Fibroblast of the aortic adventitia (primary cell): ENCODE results near the gene AKR1D1. TPM values are rescaled to one million over a fixed set of nuclear protein-coding genes. Genes with fewer than 3 reads are reported as not detected.
"Not testable (repeated sequence)": the region's sequence is repeated elsewhere in the genome, so short reads cannot be mapped to it uniquely, and the experiment has no call there.

ENCODE experiments used
- DNase-seq: peaks from one replicate; pipeline ENCODE4 v3.0.0-alpha.2; 2010; ENCODE audit warnings: low read depth
- H3K4me3 ChIP-seq: 2 replicates; pipeline ENCODE4 v1.5.1; 2011; ENCODE audit warnings: low read depth, mild to moderate bottlenecking, control low read depth, low read length, moderate library complexity
- CTCF ChIP-seq: IDR thresholded peaks from 2 replicates; pipeline ENCODE4 v1.5.1; 2011; ENCODE audit warnings: mild to moderate bottlenecking, low read length, control low read depth, inconsistent platforms; ENCODE audit not compliant: insufficient read depth
- total RNA-seq: library from RNA; depleted of rRNA; stranded (reverse); fragments of >200 nt; gene quantifications from 2 replicates; pipeline ENCODE4 v1.2.3, GENCODE V29; 2012; ENCODE audit warnings: low replicate concordance

The AKR1D1 gene
- total RNA-seq, 1 donor: not detected

GRCh38 chr7:138033241-138033640 is 43.0 kb upstream of the AKR1D1 start:
- no peak for DNase-seq

GRCh38 chr7:138036135-138036534 is 40.1 kb upstream of the AKR1D1 start:
- no peak for TF ChIP-seq CTCF
- no peak for DNase-seq
- H3K4me3 ChIP-seq: no peak overlapping the region

More at GRCh38 chr7:138033241-138033640, 43.0 kb upstream of the AKR1D1 start:
- no peak for TF ChIP-seq CTCF
- H3K4me3 ChIP-seq: no peak overlapping the region

- H3K4me3 ChIP-seq, DNase-seq: not testable (repeated sequence)
Observed at GRCh38 chr7:138040063-138040462, 36.2 kb upstream of the AKR1D1 start.

GRCh38 chr7:138044897-138045296 is 31.4 kb upstream of the AKR1D1 start:
- no peak for TF ChIP-seq CTCF
- no peak overlapping the region for H3K4me3 ChIP-seq
- DNase-seq: no peak

- no peak overlapping the region for H3K4me3 ChIP-seq
- DNase-seq: no peak
- no peak for TF ChIP-seq CTCF
Observed at GRCh38 chr7:138047907-138048306, 28.4 kb upstream of the AKR1D1 start.

- H3K4me3 ChIP-seq: no peak overlapping the region
- DNase-seq: no peak
- TF ChIP-seq CTCF: no peak
Observed at GRCh38 chr7:138049505-138050116, 26.6 kb upstream of the AKR1D1 start.

GRCh38 chr7:138051712-138052247 is 24.5 kb upstream of the AKR1D1 start:
- not testable (repeated sequence) for DNase-seq, H3K4me3 ChIP-seq

- no peak overlapping the region for H3K4me3 ChIP-seq
- DNase-seq: no peak
- no peak for TF ChIP-seq CTCF
Observed at GRCh38 chr7:138052696-138053095, 23.6 kb upstream of the AKR1D1 start.

- not testable (repeated sequence) for DNase-seq, H3K4me3 ChIP-seq
Observed at GRCh38 chr7:138055698-138056097, 20.6 kb upstream of the AKR1D1 start.
